Smooth muscle cell (in vitro differentiated cells): ENCODE data around the gene NUP155. TPM values are rescaled to one million over a fixed set of nuclear protein-coding genes. Genes with fewer than 3 reads are reported as not detected.
"Not testable (repeated sequence)": the region's sequence is repeated elsewhere in the genome, so short reads cannot be mapped to it uniquely, and the experiment has no call there.

ENCODE experiments used
- DNase-seq: peaks from one replicate; lab custom pipeline; 2025; ENCODE audit not compliant: unreplicated experiment; lab: John Stamatoyannopoulos, UW
- H2AFZ ChIP-seq: fragments of 200-600 bp; sonication (generic); 2 replicates; pipeline ENCODE4 v1.6.0; 2016; ENCODE audit warnings: antibody characterized with exemption, low read depth, mild to moderate bottlenecking
- H3F3A ChIP-seq: fragments of 200-600 bp; sonication (generic); 2 replicates; pipeline ENCODE4 v1.6.0; 2017; ENCODE audit warnings: antibody characterized with exemption, low read depth
- H3K27ac ChIP-seq: fragments of 200-600 bp; sonication (generic); 2 replicates; pipeline ENCODE4 v1.5.1; 2016; ENCODE audit warnings: low read depth, mild to moderate bottlenecking
- H3K27me3 ChIP-seq: fragments of 200-600 bp; sonication (generic); 2 replicates; pipeline ENCODE4 v1.6.1; 2016; ENCODE audit warnings: low read depth, mild to moderate bottlenecking
- H3K36me3 ChIP-seq: fragments of 200-600 bp; sonication (generic); 2 replicates; pipeline ENCODE4 v1.5.1; 2016; ENCODE audit warnings: low read depth
- H3K4me1 ChIP-seq: fragments of 200-600 bp; sonication (generic); 2 replicates; pipeline ENCODE4 v1.5.1; 2016; ENCODE audit warnings: low read depth
- H3K4me2 ChIP-seq: fragments of 200-600 bp; sonication (generic); 2 replicates; pipeline ENCODE4 v1.6.0; 2016; ENCODE audit warnings: mild to moderate bottlenecking
- H3K4me3 ChIP-seq: fragments of 200-600 bp; sonication (generic); 2 replicates; pipeline ENCODE4 v1.5.1; 2016; ENCODE audit warnings: mild to moderate bottlenecking
- H3K79me2 ChIP-seq: fragments of 200-600 bp; sonication (generic); 2 replicates; pipeline ENCODE4 v1.6.0; 2016; ENCODE audit warnings: low read depth, mild to moderate bottlenecking
- H3K9ac ChIP-seq: fragments of 200-600 bp; sonication (generic); 2 replicates; pipeline ENCODE4 v1.6.0; 2016; ENCODE audit warnings: low read depth
- H3K9me3 ChIP-seq: fragments of 200-600 bp; sonication (generic); replicated peaks from 2 replicates; pipeline ENCODE4 v1.5.1; 2016; ENCODE audit warnings: low read depth
- H4K20me1 ChIP-seq: fragments of 200-600 bp; sonication (generic); 2 replicates; pipeline ENCODE4 v1.6.0; 2016; ENCODE audit warnings: low read depth
- CTCF ChIP-seq: fragments of 200-600 bp; sonication (generic); IDR thresholded peaks from 2 replicates; pipeline ENCODE4 v1.5.1; 2017; ENCODE audit warnings: borderline replicate concordance, mild to moderate bottlenecking, antibody characterized with exemption; ENCODE audit not compliant: insufficient read depth, poor library complexity, severe bottlenecking
- WGBS: methylation state at CpG from one replicate; pipeline ENCODE4 v1.1.7; 2016; ENCODE audit warnings: low lambda C conversion rate; 5-methylcytosine and 5-hydroxymethylcytosine counted together
- polyA plus RNA-seq: library from polyadenylated mRNA; unstranded; fragments of >200 nt; fragmentation: Nextera tagmentation; extraction: Ambion mirVana; gene quantifications from 2 replicates; pipeline ENCODE4 v1.2.1, GENCODE V29; 2016
- total RNA-seq: library from RNA; depleted of rRNA; stranded (reverse); fragments of >200 nt; gene quantifications from 2 replicates; pipeline ENCODE4 v1.2.3, GENCODE V29; 2014

NUP155 gene
- total and polyA plus RNA-seq, 2 experiments from 2014 or later = 12.3 to 31.4 TPM

GRCh38 chr5:37310360-37310759 is 60.5 kb downstream of the NUP155 start:
- Histone ChIP-seq H3K4me3 (no peak overlapping the region), H3K4me2 (no peak overlapping the region), H3K9me3 (no peaks in the 10 kb centered on the region), H4K20me1 (no peaks in the 10 kb centered on the region), H3F3A (no peaks in the 10 kb centered on the region), H3K79me2 (no peaks in the 10 kb centered on the region), H3K27me3 (no peaks in the 10 kb centered on the region), H3K27ac (no peak overlapping the region), H3K9ac (no peak overlapping the region), H3K36me3 (peaks cover 43% of the 10 kb centered on the region), H2AFZ (no peak overlapping the region), H3K4me1 (no peaks in the 10 kb centered on the region)
- TF ChIP-seq CTCF = no peak
- DNase-seq = no peak
- whole genome bisulfite sequencing = 87% methylated on average over 1 of the region's 1 CpG

DNA sequence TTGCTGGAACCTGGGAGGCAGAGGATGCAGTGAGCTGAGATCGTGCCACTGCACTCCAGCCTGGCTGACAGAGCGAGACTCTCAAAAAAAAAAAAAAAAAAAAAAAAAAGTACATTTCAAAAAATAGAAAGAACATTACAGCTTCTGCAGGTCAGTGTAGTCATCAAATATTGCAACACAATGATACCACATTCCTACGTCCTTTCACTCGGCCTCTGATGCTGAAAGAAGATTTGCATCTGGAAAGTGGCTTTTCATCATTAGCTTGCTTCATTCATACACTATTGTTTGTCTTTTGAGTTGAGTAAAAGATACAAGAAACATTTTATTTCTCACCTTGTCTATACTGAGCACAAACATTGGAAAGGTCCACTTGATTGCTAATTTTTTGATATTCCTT is 62.1 kb downstream of the NUP155 start:
- Histone ChIP-seq H3K9me3 (no peaks in the 10 kb centered on the region), H3K4me1 (no peaks in the 10 kb centered on the region), H3K27ac (no peak overlapping the region), H3K79me2 (no peaks in the 10 kb centered on the region), H3K9ac (no peak overlapping the region), H3K27me3 (no peaks in the 10 kb centered on the region), H3K4me3 (no peak overlapping the region), H3K4me2 (no peak overlapping the region), H3K36me3 (peaks cover 48% of the 10 kb centered on the region), H4K20me1 (no peaks in the 10 kb centered on the region), H3F3A (no peaks in the 10 kb centered on the region), H2AFZ (no peak overlapping the region)
- TF ChIP-seq CTCF = no peak
- no peak for DNase-seq
- WGBS = 93% methylated on average over 4 of the region's 4 CpGs

GRCh38 chr5:37304888-37305287 is 66.0 kb downstream of the NUP155 start:
- Histone ChIP-seq H3K9me3 (no peaks in the 10 kb centered on the region), H3K27me3 (no peaks in the 10 kb centered on the region), H2AFZ (no peak overlapping the region), H3K79me2 (no peaks in the 10 kb centered on the region), H3K27ac (no peak overlapping the region), H4K20me1 (no peaks in the 10 kb centered on the region), H3K36me3 (peaks cover 58% of the 10 kb centered on the region), H3K4me1 (no peaks in the 10 kb centered on the region), H3K9ac (no peak overlapping the region), H3F3A (no peaks in the 10 kb centered on the region), H3K4me2 (no peak overlapping the region), H3K4me3 (no peak overlapping the region)
- TF ChIP-seq CTCF = no peak
- DNase-seq = no peak
- WGBS = 100% methylated on average over 2 of the region's 2 CpGs

DNA sequence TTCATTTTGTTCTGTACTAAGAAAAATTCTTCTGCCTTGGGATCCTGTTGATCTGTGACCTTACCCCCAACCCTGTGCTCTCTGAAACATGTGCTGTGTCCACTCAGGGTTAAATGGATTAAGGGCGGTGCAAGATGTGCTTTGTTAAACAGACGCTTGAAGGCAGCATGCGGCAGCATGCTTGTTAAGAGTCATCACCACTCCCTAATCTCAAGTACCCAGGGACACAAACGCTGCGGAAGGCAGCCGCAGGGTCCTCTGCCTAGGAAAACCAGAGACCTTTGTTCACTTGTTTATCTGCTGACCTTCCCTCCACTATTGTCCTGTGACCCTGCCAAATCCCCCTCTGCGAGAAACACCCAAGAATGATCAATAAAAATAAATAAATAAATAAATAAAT is 74.6 kb downstream of the NUP155 start:
- H3K27ac ChIP-seq, H3K4me3 ChIP-seq, H3K79me2 ChIP-seq, H2AFZ ChIP-seq, H3K9ac ChIP-seq, H3K4me1 ChIP-seq, DNase-seq, H3K27me3 ChIP-seq, H3K4me2 ChIP-seq, H3K9me3 ChIP-seq, H3F3A ChIP-seq, H4K20me1 ChIP-seq: not testable (repeated sequence)
- WGBS = 97% methylated on average over 5 of the region's 7 CpGs
- H3K36me3 ChIP-seq = peaks cover 29% of the 10 kb centered on the region
